Endometrium (tissue), 2 donors: ENCODE measurements around the gene SLC27A1.
"Not testable (repeated sequence)": the region's sequence is repeated elsewhere in the genome, so short reads cannot be mapped to it uniquely, and the experiment has no call there.

Experiments used
- FAIRE-seq: peaks from 2 replicates; lab custom pipeline; 2012; peaks lifted over from hg19 to GRCh38; lab: Jason Lieb, UNC
- donor health status: control.
- donor health status: control.

Gene SLC27A1

DNA sequence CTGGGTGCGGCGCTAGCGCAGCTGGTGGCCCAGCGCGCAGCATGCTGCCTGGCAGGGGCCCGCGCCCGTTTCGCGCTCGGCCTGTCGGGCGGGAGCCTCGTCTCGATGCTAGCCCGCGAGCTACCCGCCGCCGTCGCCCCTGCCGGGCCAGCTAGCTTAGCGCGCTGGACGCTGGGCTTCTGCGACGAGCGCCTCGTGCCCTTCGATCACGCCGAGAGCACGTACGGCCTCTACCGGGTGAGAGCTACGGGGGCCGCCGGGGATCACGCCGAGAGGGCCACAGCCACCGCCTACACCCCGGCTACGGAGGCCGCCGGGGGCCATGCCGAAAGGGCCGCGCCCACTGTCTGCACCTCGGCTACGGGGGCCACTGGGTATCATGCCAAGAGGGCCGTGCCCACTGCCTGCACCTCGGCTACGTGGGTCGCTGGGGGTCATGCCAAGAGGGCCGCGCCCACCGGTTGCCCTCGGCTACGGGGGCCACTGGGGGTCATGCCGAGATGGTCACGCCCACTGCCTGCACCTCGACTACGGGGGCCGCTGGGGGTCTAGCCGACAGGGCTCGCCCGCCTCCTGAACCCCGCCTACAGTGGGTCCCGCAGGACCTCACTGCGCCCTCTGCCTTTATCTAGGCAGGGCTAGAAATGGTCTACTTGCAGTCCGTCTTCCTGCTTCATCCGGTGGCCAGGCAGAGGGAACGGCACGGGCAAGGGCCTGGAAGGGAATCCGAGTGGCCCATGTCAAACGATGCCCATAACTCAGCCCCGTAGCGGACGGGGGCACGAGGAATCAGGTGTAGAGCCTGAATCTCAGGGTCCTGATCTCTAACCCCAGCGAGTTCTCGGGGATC is 41.6 kb downstream of the SLC27A1 start:
- no peak for FAIRE-seq

DNA sequence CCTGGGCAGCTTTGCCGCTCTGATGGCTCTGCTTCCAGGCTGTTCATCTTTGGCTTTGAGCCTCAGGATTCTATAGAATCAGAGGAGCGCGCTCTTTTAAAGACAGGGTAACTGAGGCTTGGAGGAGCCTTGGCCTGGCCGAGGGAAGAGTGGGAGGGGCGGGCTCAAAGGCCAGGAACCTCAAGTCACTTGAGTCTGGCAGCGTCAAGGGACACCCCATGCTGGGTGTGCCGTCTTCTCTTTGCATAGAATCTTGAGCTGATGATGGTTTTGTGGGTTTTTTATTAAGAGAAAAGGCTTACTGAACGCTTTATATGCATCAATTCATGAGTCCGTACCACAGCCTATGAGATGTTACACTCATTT is 42.2 kb downstream of the SLC27A1 start:
- no peak for FAIRE-seq

DNA sequence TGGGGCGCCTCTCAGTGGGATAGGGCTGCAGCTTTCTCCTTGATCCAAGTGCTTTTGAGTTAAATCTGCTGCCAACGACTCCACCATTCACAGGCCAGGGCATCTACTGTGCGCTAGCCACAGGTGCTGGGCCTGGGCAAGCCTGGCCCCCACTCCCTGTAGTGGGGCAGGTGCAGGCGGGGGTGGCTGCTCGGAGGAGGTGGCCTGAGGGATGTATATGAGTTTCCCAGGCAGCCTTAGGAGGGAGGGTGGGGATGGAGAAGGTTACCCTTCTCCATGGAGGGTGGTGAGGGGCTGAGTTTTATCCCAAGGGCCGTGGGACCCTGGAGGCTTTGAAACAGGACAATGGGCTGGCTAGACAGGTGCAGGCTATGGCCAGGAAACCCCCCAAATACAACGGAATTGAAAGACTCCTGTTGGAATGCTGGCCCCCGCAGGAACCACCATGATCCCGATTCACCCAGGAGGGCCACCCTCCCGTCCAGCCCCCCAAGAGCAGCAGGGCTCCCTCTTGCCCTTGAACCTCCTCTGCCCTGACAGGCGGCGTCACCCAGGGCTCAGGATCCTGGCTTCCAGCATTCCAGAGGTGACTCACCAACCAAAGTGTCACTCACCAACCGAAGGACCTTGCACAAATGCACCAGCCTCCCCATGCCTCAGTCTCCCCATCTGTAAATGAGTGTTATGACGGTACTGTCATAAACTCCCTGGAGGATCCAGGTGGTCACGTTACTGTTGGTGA is 45.3 kb downstream of the SLC27A1 start:
- FAIRE-seq, result no peak

DNA sequence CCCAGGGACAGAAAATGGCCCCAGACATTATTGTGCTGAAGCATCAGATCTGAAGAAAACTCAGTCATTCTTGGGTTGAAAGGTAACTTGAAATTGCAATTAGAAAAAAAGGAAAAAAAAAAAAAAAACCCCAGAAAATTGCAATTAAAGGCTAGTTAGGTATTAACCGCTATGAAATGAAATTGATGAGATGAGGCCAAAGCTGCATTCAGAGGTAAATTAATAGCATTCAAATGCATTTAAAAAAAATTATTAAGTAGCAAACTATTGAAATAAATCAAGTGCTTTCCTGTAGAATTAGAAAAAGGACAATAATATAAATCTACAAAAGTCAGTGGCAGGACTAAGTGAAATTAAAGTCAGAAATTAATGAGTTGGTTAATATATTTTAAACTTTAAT is 47.6 kb downstream of the SLC27A1 start:
- peak; percentile 26 for FAIRE-seq

DNA sequence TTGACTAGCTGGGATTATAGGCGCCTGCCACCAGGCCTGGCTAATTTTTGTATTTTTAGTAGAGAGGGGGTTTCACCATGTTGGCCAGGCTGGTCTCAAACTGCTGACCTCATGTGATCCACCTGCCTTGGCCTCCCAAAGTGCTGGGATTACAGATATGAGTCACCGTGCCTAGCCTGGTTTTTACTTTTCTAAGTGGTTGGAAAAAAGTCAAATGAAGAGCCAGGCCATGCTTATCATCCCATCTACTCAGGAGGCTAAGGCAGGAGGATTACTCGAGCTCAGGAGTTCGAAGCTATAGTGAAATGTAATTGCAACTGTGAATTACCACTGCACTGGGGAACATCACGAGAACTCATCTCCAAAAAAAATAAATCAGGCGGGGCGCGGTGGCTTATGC is 48.3 kb downstream of the SLC27A1 start:
- not testable (repeated sequence) for FAIRE-seq

DNA sequence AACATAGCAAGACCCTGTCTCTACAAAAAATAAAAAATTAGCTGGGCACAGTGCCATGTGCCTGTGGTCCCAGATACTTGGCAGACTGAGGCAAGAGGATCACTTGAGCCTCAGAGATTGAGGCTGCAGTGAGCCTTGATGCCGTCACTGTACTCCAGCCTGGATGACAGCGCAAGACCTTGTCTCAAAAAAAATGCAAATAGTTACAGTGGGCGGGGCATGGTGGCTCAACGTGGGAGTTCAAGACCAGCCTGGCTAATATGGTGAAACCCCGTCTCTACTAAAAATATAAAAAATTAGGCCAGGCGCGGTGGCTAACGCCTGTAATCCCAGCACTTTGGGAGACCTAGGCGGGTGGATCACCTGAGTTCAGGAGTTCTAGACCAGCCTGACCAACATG is 49.6 kb downstream of the SLC27A1 start:
- no peak for FAIRE-seq

DNA sequence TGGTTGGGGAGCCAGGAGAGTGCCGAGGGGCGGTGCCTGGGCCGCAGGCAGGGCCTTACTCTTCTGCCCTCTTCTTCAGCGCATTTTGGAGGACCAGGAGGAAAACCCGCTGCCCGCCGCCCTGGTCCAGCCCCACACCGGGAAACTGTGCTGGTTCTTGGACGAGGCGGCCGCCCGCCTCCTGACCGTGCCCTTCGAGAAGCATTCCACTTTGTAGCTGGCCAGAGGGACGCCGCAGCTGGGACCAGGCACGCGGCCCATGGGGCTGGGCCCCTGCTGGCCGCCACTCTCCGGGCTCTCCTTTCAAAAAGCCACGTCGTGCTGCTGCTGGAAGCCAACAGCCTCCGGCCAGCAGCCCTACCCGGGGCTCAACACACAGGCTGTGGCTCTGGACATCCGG is 50.5 kb downstream of the SLC27A1 start:
- FAIRE-seq, result no peak

DNA sequence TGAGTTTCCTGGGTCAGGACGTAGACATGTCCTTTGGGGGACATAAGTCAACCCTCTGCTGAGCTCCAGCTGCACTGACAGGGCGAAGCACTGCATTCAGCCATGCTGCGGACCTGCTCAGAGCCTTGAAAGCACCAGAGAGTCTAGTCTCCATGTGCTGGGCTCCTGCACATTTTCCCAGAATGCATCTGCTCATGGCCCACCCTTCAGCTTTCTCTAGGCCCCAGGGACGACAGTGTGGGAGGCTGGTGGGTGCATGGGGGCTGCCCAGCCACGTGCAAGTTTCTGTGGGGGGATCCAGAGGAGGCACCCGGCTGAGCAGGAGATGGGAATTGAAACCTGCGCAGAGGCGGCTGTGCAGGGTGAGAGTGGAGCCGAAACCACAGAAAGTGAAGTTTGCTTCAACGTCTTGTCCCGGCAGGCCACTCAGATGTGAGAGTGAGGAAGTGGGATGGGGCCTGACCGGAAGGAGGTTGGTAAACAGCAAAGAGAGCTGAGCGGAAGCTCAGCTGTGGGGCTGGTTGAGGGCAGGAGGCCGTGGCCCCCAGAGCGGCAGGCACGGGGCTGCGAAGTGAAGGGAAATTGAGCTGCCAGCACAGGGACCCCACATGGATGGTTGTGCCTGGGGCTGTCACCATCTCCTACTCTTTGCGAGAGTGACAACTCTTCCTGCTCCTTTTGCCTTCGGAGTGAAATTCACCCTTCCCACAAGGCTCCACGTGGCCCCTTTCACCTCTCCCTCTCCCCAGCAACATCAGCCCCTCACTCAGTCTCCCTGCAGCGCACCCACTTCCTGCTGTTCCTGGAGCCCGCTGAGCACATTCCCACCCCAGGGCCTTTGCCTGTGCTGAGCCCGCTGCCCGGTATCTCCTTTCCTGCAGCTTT is 52.9 kb downstream of the SLC27A1 start:
- no peak for FAIRE-seq

DNA sequence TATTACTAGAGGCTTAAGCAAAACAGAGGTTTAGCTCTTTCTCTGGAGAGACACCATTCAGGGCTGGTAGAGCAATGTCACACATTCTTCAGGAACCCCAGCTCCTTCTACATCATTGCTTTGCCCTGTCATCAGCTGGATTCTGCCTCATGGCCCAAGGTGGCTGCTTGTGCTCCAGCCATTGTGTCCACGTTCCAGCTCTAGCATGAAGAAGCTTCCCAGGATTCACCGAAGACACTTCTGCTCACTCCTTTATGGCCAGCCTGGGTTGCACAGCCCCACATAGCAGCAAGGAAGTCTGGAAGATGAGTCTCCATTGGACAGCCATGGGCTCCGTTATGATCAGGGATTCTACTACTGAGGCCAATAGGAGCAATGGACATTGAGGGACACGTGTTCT is 54.3 kb downstream of the SLC27A1 start:
- no peak for FAIRE-seq

DNA sequence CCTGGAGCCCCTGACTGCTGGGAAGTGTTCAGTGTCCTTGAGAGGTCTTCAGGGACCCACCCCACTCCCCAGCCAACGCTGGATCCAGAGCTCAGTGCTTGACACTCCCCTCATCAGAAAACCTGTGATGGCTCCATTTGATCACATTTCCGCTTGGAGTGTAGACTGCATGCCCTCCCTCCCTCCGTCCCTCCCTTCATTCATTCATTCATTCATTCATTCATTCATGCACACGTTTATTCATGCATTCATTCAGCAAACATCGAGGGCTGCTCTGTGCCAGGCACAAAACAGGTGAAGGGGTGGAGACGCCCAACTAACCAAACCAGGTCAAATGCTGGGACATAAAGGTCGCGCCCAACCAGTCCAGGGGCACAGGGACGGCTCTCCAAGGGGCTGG is 54.8 kb downstream of the SLC27A1 start:
- no peak for FAIRE-seq

DNA sequence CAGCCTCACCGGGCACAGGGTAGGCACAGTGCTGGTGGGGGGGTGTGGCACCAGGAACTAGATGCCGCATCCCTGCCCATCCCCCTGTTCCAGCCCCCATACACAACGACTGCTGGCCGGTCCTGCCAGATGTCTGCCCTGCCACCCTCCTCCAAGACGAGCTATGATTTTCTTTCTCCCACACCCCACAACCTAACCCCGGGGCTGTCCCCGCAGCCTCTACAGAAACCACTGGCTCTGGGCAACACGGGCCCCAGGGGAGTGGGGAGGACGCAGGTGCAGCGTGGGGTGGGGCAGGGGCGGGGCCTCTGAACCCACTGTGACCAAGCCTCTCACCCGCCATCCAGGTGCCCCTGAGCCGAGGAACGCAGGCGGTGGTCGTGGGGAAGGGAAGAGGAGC is 56.6 kb downstream of the SLC27A1 start:
- no peak for FAIRE-seq

DNA sequence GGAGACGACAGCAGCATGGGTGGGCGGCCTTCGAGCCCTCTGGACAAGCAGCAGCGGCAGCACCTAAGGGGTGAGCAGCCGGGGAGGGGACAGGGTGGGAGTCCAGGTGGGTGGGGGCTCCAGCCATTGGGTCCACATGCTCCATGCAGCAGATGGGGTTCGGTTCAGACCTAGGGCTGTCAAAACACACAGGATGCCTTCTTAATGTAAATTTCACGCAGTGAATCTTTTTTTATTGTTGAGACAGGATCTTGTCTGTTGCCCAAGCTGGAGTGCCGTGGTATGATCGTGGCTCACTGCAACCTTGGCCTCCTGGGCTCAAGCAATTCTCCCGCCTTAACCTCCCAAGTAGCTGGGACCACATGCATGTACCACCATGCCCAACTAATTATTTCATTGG is 57.0 kb downstream of the SLC27A1 start:
- no peak for FAIRE-seq

DNA sequence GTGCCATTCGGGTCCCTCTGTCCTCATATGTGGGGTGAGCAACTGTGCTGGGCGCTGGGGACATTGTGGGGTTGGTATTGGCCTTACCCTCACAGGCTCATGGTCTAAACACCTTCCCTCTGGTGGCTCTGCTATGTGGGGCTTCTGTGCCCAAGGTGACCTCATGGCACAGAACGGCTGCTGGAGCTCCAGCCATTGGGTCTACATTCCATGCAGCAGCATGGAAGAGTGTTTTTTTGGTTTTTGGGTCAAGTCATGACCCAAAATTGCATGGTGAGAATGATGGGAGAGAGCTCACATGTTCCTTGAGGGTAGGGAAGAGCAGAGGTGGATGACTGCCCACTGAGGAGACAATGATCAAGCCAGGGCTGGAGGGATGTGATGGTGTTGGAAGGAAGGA is 58.3 kb downstream of the SLC27A1 start:
- FAIRE-seq, result no peak

DNA sequence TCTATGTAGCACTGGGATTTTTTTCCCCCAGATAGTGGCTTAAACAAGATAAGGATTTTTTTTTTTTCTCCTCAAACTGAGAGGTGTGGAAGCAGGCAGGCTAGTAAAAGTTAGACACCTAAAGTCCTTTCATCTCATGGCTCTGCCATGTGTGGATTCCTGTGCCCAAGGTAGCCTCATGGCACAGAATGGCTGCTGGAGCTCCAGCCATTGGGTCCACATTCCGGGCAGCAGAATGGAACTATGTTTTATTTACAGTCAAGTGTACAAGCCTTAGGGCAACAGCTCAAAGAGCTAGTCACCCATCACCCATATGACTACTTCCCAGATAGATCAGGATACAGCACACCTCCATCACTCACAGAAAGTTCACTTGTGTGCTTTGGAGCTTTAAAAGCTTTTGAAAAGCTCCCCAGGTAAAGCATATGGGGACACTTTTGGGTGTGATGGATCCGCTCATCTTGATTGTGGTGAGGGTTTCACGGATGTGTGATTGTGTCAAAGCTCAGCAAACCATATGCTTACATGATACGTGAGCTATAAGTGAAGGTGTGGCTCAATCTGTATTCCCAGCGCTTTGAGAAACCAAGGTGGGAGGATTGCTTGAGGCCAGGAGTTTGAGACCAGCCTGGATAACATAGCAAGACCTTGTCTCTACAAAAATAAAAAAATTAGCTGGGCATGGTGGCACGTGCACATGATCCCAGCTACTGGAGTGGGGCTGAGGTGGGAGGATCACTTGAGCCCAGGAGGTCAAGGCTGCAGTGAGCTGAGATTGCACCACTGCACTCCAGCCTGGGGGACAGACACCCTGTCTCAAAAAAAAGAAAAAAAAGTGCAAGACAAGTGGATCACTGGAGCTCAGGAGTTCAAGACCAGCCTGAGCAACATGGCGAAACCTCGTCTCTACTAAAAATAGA is 59.2 kb downstream of the SLC27A1 start:
- no peak for FAIRE-seq

DNA sequence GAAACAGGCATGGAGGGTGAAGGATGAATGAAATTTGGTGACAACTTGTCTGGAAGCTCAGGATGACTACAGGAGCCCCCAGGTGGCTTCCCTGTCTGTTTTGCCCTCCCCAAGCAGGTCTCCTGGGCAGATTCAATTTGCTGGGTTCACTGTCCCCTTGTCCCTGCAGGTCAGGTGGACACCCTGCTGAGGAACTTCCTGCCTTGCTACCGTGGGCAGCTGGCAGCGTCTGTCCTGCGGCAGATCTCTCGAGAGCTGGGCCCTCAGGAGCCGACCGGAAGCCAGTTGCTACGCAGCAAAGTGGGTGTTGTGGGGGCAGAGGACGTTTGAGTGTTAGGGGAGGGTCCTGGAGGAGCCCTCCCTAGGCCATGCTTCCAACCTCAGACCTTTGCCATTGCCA is 60.3 kb downstream of the SLC27A1 start:
- FAIRE-seq, result no peak

DNA sequence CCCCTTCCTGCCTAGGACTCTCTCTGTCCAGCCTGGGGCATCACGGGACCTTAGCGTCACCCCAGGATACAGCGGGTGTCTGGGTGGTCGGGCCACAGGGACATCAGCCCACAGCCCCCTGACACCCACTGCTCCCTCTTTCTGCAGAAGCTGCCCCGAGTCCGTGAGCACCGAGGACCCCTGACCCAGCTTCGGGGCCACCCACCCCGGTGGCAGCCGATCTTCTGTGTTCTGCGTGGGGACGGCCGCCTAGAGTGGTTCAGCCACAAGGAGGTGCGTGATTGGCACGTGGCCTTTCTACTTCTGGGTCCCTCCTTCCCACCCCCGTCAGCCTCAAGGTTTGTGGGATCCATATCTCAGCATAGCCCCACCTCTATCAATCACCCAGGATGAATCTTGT is 61.8 kb downstream of the SLC27A1 start:
- no peak for FAIRE-seq

DNA sequence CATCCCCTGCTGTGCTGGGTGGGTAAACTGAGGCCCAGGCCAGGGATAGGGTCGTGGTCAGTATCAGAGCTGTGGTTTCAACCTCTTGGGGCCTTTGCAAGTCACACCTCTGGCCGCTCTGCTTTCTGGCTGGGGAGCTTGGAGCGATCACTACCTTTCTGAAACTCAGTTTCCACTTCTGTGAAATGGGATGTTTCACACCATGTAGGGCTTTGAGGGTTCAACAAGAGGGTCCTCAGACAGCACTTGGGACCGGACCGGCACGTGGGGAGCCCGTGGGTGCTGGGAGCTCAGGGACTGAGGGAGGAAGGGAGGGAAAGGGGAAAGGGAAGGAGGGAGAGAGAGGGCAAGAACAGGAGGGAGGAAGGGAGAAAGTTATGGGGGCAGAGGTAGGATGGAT is 62.2 kb downstream of the SLC27A1 start:
- FAIRE-seq, result no peak

DNA sequence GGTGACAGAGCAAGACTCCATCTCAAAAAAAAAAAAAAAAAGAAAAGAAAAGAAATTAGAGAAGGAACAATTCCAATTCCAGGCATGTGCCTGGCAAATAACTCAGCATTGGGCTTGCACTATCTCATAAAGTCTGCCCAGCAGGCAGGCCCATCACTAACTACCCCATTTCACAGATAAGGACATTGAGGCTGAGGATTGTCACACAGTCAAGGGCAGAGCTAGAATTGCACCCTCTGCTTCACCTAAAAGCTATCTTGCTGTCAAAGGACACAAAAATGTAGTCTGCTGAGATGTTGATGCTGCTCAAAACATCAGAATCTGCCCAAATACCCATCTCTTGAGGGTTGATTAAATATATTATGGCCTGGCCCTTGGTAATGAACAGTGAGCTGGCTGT is 64.4 kb downstream of the SLC27A1 start:
- no peak for FAIRE-seq

DNA sequence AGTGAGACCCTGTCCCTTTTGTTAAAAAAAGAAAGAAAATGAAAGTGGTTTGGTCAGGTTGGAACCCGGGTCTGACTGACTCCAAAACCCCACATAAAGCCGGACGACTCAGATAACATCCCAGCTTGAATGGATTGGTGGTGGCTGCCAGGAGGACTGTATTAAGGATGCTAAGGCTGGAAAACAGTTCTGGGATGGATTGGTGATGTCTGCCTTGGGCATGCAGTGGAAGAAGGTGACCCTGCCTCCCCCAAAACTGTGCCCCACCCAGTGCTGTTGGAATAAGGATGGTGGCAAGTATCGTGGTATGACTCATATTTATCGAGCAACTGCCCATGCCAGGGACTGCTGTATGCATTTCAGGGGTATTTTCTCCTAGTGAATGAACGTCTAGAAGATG is 66.6 kb downstream of the SLC27A1 start:
- no peak for FAIRE-seq

DNA sequence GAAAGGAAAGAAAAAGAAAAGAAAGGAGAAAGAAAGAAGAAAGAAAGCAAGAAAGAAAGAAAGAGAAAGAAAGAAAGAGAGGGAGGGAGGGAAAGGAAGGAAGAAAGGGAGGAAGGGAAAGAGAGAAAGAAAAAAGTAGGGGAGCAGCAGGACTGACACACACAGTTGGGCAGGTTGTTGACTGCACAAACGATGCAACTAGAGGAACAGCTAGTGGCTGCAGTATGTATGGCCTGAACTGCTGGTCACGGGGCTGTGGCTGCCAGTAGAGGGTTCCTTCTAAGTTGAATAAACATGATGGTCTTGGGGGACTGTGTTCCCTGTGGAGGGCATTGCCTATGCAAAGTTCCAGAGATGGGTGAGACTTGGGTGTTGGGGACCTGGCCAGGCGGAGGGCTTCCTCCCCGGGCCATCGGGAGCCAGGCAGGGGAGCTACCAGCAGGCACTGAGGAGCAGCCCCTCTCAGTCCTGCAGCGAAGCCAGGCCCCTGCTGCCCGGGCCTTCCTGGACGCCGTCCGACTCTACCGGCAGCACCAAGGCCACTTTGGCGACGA is 68.4 kb downstream of the SLC27A1 start:
- no peak for FAIRE-seq
